Loucy (cell line): ENCODE data around the gene FARSA.
"Not testable (repeated sequence)": the region's sequence is repeated elsewhere in the genome, so short reads cannot be mapped to it uniquely, and the experiment has no call there.

ENCODE experiments used
- H2AFZ ChIP-seq: fragments of 200-600 bp; sonication (generic); 2 replicates; pipeline ENCODE4 v1.6.0; 2016; ENCODE audit warnings: antibody characterized with exemption, mild to moderate bottlenecking, low read length, moderate library complexity
- H3F3A ChIP-seq: fragments of 200-600 bp; 2 replicates; pipeline ENCODE4 v1.6.0; 2016; ENCODE audit warnings: antibody characterized with exemption, low read depth, mild to moderate bottlenecking
- H3K27me3 ChIP-seq: fragments of 200-600 bp; sonication (generic); 2 replicates; pipeline ENCODE4 v1.6.1; 2014; ENCODE audit warnings: low read length, mild to moderate bottlenecking; ENCODE audit not compliant: insufficient read depth, poor library complexity, severe bottlenecking
- H3K36me3 ChIP-seq: fragments of 200-600 bp; sonication (generic); 2 replicates; pipeline ENCODE4 v1.6.1; 2016; ENCODE audit warnings: low read length; ENCODE audit not compliant: insufficient read depth
- H3K4me1 ChIP-seq: fragments of 200-600 bp; sonication (generic); 2 replicates; pipeline ENCODE4 v1.5.1; 2014; ENCODE audit warnings: low read length, mild to moderate bottlenecking; ENCODE audit not compliant: insufficient read depth, poor library complexity, severe bottlenecking
- H3K4me2 ChIP-seq: fragments of 200-600 bp; sonication (generic); 2 replicates; pipeline ENCODE4 v1.6.0; 2014; ENCODE audit warnings: antibody characterized with exemption, low read length, low read depth, mild to moderate bottlenecking; ENCODE audit not compliant: poor library complexity, severe bottlenecking
- H3K4me3 ChIP-seq: fragments of 200-600 bp; sonication (generic); 2 replicates; pipeline ENCODE4 v1.5.1; 2014; ENCODE audit warnings: low read length, mild to moderate bottlenecking, mixed read lengths; ENCODE audit not compliant: poor library complexity, severe bottlenecking
- H3K79me2 ChIP-seq: fragments of 200-600 bp; sonication (generic); 2 replicates; pipeline ENCODE4 v1.6.1; 2014; ENCODE audit warnings: low read length; ENCODE audit not compliant: insufficient read depth
- H3K9ac ChIP-seq: fragments of 200-600 bp; sonication (generic); 2 replicates; pipeline ENCODE4 v1.6.0; 2014; ENCODE audit warnings: mild to moderate bottlenecking, low read depth, low read length, moderate library complexity; ENCODE audit not compliant: poor library complexity, severe bottlenecking
- H3K9me2 ChIP-seq: fragments of 200-600 bp; sonication (generic); replicated peaks from 2 replicates; pipeline ENCODE4 v1.6.1; 2016; ENCODE audit warnings: low read depth, low read length, mixed read lengths
- H3K9me3 ChIP-seq: fragments of 200-600 bp; sonication (generic); 2 replicates; pipeline ENCODE4 v1.6.1; 2014; ENCODE audit warnings: mild to moderate bottlenecking, antibody characterized with exemption, low read length, low read depth; ENCODE audit not compliant: insufficient read depth
- H4K20me1 ChIP-seq: fragments of 200-600 bp; sonication (generic); 2 replicates; pipeline ENCODE4 v1.6.0; 2014; ENCODE audit warnings: antibody characterized with exemption, low read length, mild to moderate bottlenecking; ENCODE audit not compliant: insufficient read depth, poor library complexity, severe bottlenecking
- CTCF ChIP-seq: fragments of 200-600 bp; sonication (generic); conservative IDR thresholded peaks from 2 replicates; pipeline ENCODE4 v1.5.1; 2014; ENCODE audit warnings: mild to moderate bottlenecking, antibody characterized with exemption, low read length
- EZH2phosphoT487 ChIP-seq: fragments of 200-600 bp; IDR thresholded peaks from 2 replicates; pipeline ENCODE4 v1.6.1; 2018; ENCODE audit warnings: antibody characterized with exemption, mild to moderate bottlenecking, moderate library complexity, borderline replicate concordance

The FARSA gene

GRCh38 chr19:12921047-12921446 is 12.5 kb downstream of the FARSA start:
- TF ChIP-seq EZH2phosphoT487, result no peak
- no peak for TF ChIP-seq CTCF
- Histone ChIP-seq H2AFZ (no peak overlapping the region), H3K36me3 (peaks cover 31% of the 10 kb centered on the region; the same call in 1 of the 2 replicates), H3K9me2 (no peaks in the 10 kb centered on the region), H3K4me2 (no peak overlapping the region), H3K9ac (no peak overlapping the region), H4K20me1 (no peaks in the 10 kb centered on the region), H3K27me3 (no peaks in the 10 kb centered on the region), H3F3A (no peaks in the 10 kb centered on the region; the same call in 1 of the 2 replicates), H3K4me1 (peaks cover 11% of the 10 kb centered on the region), H3K9me3 (no peaks in the 10 kb centered on the region), H3K79me2 (peaks cover 7% of the 10 kb centered on the region; the same call in 1 of the 2 replicates), H3K4me3 (no peak overlapping the region)

- H3F3A ChIP-seq, result no peaks in the 10 kb centered on the region; the same call in 1 of the 2 replicates
- no peak overlapping the region for H2AFZ ChIP-seq
- H3K9me3 ChIP-seq, result no peaks in the 10 kb centered on the region
- no peaks in the 10 kb centered on the region for H4K20me1 ChIP-seq
- H3K79me2 ChIP-seq, result peaks cover 7% of the 10 kb centered on the region; the same call in 1 of the 2 replicates
- H3K36me3 ChIP-seq, result peaks cover 11% of the 10 kb centered on the region; the same call in 1 of the 2 replicates
- peak overlapping the region; percentile 70 for H3K4me3 ChIP-seq
- TF ChIP-seq EZH2phosphoT487 (no peak), CTCF (no peak)
- no peaks in the 10 kb centered on the region for H3K9me2 ChIP-seq
- H3K4me1 ChIP-seq, result peaks cover 38% of the 10 kb centered on the region
- H3K9ac ChIP-seq, result peak overlapping the region; percentile 75
- no peaks in the 10 kb centered on the region for H3K27me3 ChIP-seq
- peak overlapping the region; percentile 43 for H3K4me2 ChIP-seq
These were observed 15.3 kb downstream of the FARSA start for GRCh38 chr19:12918253-12918652.

- not testable (repeated sequence) for H3F3A ChIP-seq, H2AFZ ChIP-seq, H3K4me3 ChIP-seq, H3K27me3 ChIP-seq, H3K79me2 ChIP-seq, H3K9me2 ChIP-seq, H3K9me3 ChIP-seq, H3K36me3 ChIP-seq, H4K20me1 ChIP-seq, H3K4me2 ChIP-seq
- Histone ChIP-seq H3K4me1 (peaks cover 44% of the 10 kb centered on the region), H3K9ac (peak overlapping the region; percentile 73)
These were observed 17.7 kb downstream of the FARSA start for GRCh38 chr19:12915860-12916259.
